B cell (primary cell): ENCODE results near the gene NEUROD4.

Experiments used
- EZH2 ChIP-seq: IDR thresholded peaks from 2 replicates; pipeline ENCODE4 v1.6.1; 2012; ENCODE audit warnings: borderline replicate concordance, low read depth, mild to moderate bottlenecking, moderate library complexity, low read length; ENCODE audit not compliant: insufficient read depth, poor library complexity, severe bottlenecking
- TF ChIP-seq, protein P1 (sequence below): fragments of 200-600 bp; IDR thresholded peaks from one replicate; pipeline ENCODE4 v1.8.0; 2022; ENCODE audit warnings: antibody characterized with exemption, mild to moderate bottlenecking

GRCh38 chr12:54974279-54974678 is 45.5 kb upstream of the NEUROD4 start:
- TF ChIP-seq, protein P1, sequence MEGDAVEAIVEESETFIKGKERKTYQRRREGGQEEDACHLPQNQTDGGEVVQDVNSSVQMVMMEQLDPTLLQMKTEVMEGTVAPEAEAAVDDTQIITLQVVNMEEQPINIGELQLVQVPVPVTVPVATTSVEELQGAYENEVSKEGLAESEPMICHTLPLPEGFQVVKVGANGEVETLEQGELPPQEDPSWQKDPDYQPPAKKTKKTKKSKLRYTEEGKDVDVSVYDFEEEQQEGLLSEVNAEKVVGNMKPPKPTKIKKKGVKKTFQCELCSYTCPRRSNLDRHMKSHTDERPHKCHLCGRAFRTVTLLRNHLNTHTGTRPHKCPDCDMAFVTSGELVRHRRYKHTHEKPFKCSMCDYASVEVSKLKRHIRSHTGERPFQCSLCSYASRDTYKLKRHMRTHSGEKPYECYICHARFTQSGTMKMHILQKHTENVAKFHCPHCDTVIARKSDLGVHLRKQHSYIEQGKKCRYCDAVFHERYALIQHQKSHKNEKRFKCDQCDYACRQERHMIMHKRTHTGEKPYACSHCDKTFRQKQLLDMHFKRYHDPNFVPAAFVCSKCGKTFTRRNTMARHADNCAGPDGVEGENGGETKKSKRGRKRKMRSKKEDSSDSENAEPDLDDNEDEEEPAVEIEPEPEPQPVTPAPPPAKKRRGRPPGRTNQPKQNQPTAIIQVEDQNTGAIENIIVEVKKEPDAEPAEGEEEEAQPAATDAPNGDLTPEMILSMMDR: no peak
- TF ChIP-seq EZH2: no peak
